HG03108 (cell line): Measurements from ENCODE around the gene TATDN2.
"Not testable (repeated sequence)": the region's sequence is repeated elsewhere in the genome, so short reads cannot be mapped to it uniquely, and the experiment has no call there.

Experiments used
- ATAC-seq: cut with Tn5 transposase; IDR thresholded peaks from one replicate; pipeline ENCODE4 v1.9.1; 2021; ENCODE audit warnings: moderate library complexity; ENCODE audit not compliant: unreplicated experiment

Gene TATDN2

DNA sequence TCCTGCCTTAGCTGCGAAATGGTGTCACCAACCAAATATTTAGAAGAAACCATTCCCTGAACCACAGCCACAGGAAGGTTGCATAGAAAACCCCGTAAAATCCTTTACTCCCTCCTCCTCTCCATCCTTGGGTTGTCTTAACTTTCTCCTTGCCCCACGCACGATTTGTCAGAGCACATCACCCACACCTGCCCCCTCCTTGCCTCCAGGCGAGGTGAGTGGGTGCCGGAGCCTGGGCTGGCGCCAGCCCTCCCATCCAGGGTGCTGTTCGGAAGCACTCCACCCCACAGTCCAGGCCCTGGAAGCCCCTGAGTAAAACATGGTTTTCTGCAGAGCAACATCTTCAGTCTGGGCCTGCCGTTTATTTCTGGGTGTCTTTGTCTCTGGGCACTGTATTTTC lies 40.8 kb downstream of the TATDN2 start:
- no peak for ATAC-seq

DNA sequence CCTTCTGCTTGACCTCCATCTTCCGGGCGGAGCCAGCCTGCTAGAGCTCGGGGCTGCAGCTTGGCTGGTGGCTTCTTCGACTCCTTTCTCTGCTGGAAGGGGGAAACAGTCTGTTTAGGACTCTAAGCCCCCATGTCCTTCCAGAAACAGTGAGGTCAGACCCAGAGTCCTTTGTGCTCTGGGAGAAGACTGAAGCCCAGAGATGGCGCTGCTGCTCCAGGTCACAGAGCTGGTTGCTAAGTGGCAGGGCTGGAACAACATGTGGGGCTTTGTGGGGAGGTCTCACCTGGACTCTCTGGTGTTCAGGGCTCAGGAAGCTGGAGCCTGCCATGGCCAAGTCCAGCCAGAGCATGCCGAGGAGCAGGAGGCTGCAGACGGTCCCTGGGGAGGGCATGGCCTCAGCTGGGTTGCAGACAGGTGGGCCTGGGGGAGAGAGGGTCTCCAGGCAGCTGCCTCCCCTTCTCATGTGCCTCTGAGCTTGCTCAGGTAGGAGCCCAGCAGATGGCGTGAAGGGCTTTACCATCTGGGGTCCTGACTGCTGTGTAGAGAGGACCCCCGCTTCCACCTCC lies 41.6 kb downstream of the TATDN2 start:
- ATAC-seq = no peak

DNA sequence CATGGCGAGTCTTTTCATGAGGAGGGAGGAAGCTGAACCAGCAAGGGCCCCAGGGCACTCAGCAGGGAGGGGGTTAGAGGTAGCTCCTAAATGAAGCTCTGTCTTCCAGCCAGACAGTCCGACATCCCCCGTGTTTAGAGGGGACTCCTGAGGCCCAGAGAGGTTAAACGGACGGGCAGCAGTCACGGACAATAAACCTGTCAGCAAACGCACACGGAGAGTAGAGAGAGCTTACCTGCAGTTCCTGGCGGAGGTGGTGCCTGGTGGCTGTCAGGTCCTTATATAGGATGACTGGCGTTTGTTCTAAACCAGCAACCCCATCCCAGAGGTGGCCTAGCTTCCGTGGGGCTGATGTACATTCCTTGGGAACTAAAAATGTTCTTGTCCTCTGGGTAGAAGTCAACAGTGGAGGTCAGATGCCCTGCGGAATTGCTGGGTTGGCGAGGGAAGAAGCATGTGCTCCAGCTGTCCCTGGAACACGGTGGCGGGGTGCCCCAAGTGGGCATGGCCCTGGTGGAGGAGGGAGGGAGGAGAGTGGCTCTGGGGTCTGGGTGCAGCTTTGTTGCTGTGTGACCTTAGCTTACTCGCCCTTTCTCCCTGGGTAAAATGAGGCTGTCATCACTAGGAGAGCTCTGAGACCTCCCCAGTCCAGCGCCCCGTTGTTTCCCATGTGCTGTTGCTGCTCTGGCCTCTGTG lies 42.4 kb downstream of the TATDN2 start:
- no peak for ATAC-seq

DNA sequence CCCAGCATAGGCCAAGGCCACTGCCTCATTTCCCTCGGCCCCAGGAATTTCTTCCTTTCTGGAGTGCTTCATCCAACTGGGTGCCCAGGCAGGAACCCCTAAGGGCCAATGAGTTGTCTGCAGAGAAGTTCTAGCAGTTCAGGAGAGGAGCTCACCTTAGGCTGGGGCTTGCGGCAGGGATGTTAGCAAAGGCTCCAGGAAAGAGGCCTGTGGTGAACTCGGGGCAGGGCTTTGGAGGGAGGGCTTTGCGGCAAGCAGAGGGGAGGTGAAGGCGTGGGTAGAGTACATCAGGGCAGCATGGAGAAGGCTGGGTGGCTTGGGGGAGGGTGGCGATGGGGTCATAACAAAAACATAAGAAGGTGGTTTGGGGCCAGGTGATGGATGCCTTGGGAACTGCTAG lies 43.4 kb downstream of the TATDN2 start:
- ATAC-seq = no peak

DNA sequence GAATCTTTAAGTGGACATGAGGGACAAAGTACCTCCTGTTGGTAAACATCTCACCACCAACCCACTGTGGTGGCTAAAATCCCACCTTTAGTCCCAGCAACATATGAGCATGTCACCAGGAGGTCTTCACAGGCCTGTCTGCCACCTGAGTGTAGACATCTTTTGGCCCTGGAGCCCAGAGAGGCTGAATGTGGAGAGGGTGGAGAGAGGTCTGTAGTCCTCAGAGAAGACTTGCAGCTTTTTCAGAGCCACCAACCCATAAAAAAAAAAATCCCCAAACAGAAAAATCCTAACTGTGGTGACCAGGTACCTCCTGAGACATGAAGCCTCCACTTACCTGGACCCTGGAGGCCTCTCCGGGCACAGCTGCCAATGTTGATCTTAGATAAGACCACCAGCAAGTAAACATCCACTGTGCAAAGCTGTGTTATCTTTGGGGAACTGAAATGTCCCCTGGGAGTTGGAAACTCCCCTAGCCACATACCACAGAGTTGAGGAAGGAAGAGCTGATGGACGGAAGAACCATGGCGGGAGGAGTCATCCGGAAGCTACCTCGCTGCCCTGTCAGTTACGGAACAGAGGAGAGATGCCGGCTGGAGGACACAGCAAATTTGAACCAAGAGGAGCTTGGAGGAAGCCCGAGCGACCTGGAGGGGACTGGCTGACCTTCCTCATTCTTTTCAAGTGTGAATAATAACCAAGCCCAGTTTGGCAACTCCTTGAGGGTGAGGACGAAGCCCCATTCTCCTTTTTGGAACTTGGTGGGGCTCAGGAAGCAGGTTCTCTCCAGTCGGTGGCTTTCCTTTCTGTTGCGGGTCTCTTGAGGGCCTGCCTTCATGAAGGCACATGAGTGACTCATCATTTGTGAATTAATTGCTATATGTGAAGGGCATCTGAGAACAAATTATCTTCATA lies 44.5 kb downstream of the TATDN2 start, which contains the start of gene GHRL:
Gene GHRL, minus strand, starts transcription at position 443 of the 915 bp plus-strand sequence. CDS start 2,767 bp downstream, outside the sequence.
- ATAC-seq = peak; percentile 65

DNA sequence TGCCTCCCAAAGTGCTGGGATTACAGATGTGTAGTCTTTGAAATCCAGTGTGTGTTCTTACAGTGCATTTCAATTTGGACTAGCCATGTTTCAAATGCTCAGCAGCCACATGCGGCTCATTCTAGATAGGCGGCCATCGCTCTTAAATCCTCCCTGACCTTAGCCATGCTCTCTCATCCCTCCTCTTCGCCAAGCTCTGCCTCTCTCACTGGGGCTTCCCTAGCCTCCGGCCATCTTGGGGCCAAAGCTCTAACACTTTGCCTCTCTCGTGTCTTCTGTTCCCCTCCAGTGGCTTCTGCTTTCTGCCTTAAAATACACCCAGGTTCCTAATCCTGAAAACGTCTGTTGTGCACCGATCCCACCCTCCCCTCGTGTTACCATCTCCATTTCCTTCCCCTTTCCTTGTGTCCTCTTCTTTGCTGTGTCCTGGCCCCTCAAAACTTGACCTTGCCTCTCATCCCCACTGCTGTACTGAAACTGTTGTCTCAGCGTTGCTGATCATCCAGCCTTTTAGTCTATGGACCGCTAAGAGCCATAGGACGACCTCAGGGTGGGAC lies 45.8 kb downstream of the TATDN2 start:
- no peak for ATAC-seq

DNA sequence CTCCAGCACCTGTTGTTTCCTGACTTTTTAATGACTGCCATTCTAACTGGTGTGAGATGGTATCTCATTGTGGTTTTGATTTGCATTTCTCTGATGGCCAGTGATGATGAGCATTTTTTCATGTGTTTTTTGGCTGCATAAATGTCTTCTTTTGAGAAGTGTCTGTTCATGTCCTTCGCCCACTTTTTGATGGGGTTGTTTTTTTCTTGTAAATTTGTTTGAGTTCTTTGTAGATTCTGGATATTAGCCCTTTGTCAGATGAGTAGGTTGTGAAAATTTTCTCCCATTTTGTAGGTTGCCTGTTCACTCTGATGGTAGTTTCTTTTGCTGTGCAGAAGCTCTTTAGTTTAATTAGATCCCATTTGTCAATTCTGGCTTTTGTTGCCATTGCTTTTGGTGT lies 49.8 kb downstream of the TATDN2 start:
- ATAC-seq = not testable (repeated sequence)

DNA sequence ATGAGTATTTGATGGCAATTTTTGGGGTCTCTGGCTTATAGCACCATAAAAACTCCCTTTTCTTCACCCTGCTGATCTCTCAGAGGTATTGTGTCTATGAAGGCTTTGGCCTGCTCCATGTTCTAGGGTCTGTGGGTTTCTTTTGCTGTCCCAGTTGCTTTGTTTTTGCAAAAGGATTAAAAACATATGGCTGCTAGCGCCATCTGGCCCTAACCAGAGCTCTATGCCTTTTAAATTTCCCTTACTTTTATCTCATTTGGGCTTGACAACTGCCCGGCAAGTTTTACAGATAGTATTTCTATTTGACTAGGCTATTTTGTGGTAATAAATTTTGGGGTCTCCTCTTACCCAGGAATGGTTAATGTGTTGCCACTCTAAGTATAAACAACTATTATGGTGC lies 50.9 kb downstream of the TATDN2 start:
- no peak for ATAC-seq

DNA sequence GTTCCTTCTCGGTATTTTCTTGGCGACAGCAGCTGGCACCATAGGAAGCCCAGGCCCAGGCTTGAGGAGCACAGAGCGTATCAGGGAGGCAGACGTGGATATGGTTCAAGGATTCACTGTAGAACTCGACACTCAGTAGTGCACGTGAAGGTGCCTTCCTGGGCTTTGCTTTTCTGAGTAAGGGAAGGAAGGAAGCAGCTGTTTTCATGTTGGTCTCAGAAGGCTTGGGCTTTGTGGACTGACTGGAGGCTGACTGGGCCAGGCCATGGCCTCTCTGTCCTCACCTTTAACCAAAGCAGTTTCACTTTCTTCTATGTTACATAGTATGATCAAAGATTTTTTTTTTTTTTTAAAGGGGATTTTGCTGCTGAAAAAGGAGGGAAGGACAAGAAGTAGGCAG lies 51.4 kb downstream of the TATDN2 start:
- peak; percentile 52 for ATAC-seq

DNA sequence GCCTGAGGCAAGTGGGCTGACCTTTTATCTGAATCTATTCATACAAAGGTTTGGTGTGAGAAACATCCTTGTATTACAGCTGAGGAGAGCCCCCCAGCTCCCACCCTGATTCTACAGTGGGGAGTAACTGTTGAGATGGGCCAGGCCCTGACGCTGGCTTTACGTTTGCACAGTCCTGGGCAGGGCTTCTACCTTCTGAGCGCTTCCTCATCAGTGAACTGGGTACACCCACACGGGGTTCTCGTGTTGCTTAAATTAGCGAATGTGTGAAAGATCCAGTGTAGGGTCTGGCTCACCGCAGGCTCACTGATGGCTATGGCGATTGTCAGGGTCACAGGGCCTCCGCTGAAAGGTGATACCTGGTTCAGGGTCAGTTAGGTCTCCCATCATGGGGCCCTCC lies 51.8 kb downstream of the TATDN2 start:
- ATAC-seq = no peak

DNA sequence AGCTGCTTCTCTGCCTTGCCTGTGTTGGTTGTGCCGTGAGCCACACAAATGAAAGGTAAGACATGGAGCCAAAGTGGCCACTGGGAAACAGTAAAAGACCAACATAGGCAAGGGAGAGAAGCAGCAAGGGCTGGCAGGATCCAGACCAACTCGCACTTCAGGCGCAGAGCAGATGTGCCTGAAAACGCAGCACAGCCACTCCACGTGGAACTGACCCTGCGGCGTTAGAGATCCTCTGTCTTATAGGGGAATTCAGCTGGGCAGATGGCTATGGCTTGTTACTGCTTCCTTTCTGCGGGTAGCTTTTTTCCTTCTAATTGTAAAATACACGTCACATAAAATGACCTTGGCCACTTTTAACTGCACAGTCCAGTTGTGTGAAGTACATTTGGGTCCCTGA lies 54.8 kb downstream of the TATDN2 start:
- ATAC-seq = no peak

DNA sequence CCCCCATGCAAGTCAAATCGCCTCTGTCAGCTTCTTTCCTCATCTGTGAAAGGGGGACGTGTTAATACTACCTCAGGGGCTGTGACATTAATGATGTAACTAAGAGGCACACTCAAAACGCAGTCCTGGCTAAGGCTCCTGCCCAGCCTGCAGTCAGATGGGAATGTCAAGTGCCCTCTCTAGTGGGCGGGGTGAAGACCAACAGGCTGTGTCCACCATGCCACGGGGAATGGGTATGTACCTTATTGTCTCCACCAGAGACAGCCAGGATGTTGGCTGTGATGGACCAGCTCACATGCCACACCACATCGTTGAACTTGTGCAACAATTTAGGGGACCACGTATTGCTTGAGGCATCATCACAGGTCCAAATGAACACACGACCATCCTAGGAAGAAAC lies 55.5 kb downstream of the TATDN2 start:
- no peak for ATAC-seq

DNA sequence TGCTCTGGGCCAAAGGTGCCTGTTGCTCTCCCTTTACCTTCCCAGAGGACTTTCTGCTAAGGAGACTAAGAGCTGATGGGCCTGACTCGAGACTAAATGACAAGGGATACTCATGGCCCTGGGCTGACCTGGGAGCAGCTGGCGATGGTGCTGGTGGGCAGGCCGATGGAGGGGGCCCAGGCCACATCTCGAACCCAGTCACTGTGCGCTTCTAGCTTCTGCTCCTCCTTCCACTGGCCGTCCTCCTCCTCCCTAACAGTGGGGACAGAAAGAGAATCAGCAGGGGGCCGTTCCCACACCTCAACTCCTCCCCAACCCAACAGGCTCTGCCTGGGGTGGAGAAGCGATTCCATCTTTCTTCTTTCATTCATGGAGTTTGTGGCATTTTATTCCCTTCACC lies 56.6 kb downstream of the TATDN2 start:
- no peak for ATAC-seq

DNA sequence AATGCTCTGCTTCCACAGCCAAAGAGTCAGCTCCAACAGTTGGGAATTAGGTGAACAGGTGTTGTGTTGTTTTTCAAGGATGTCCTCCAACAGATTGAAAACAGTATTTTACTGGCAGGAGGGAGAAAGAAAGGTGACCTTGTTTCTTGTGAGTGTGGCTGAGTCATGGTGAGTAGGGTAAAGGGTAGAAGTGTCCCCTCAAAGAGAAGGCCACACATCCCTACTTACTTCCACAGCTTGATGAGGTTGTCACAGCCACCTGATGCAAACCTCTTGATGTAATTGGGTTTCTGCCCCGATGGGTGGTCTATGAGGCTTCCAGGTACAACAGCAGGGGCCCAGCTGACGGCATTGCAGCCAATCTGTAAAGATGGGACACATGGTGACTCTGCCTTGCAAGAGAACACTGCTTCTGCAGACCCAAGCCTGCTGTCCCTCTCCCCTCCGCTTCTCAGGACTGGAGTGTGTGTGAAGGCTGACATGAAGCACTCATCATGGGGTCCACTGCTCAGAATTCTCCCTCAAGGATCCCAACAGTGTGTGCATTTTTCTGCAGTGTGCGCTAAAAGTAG lies 57.2 kb downstream of the TATDN2 start:
- ATAC-seq = no peak

DNA sequence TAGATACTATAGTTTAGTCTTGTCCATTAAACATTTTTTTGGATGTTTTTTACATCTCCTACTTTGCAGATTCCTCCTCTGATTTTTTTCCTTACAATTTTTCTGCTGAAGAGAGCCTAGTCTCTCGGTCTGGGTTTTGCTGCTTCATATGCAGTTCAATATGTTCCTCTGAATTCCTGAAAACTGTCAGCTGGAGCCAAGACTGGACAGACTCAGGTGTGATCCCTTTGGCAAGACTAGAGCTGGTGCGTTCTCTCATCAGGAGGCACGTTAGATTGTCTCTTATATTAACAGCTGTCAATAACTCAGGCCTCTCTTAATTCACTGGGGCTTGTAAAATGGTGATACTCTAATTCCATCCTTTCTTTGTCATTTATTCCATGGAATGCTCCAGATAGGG lies 57.9 kb downstream of the TATDN2 start:
- no peak for ATAC-seq

DNA sequence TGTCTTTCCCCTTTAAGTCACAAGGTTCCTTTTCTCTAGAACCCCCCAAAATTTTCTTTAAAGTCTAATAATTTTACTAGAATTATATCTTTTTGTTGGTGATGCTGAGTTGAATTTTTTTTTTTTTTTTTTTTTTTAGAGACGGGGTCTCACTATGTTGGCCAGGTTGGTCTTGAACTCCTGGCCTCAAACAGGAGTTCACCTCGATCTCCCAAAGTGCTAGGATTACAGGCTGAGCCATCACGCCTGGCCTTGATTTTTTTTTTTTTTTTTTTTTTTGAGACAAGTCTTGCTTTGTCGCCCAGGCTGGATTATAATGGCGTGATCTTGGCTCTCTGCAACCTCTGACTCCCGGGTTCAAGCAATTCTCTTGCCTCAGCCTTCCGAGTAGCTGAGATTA lies 60.4 kb downstream of the TATDN2 start:
- ATAC-seq = no peak

DNA sequence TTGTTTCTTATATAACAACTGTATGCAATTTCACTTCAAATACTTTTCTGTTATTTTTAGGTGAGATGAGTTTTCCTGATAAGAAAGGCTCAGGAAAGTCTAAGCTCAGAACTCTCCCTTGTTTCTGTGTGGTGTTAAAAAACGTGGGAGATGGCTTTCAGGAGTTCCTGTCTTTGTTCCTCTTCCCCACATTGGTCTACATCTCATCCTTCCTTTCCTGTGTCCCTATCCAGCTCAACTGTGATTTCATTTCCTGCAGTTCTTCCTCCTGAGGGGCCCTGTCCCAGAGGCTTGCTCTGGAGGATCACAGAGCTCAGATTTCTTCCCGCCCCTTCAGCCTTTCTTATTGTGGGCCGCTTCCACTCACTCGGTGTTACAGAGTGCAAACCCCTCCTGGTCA lies 61.5 kb downstream of the TATDN2 start:
- no peak for ATAC-seq

DNA sequence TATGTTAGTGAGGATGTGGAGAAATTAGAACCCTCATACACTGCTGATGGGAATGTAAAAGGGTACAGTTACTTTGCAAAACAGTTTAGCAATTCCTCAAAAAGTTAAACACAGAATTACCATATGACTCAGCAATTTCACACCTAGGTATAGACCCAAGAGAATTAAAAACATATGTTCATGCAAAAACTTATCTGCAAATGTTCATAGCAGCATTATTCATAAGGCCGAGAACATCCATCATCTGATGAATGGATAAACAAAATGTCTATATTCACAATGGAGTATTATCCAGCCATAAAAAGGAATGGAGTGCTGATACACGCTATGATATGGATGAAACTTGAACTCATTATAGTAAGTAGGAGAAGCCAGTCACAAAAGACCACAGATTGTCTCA lies 62.3 kb downstream of the TATDN2 start:
- no peak for ATAC-seq

DNA sequence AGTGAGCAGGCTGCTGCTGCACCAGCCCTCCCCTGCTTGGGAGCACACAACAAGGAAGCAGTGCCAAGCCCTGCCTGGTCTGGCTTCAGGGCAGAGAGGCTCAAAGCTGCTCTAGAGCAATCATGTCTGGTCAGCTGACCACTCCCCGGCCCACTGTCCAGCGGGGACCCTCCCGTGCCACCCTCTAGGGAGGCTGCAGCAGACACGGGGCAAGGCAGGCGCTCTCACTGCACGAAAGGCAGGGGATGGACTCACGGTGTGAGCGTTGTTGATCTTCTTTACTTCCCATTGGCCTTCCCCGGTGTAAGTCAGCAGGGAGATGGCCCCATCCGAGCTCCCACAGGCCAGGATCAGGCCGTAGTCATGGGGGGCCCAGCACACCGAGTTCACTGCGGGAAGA lies 63.5 kb downstream of the TATDN2 start:
- ATAC-seq = no peak

DNA sequence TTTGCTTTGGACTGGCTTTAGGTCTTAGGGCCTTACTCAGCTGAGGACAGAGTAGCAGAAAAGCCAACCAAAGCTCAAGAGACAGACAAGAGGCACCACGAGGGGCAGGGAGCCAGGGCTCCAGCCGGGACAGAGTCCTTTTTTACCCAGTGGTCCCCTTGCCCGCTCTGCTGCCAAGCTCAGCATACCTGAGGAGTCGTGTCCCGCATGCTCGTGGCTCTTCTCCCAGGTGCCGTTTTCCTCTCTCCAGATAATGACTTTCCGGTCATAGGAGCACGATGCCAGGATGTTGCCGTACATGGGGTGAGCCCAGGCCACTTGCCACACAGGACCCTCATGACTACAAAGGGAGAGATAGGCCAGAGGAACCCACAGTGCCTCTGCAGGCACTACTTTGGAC lies 64.1 kb downstream of the TATDN2 start:
- ATAC-seq = no peak

DNA sequence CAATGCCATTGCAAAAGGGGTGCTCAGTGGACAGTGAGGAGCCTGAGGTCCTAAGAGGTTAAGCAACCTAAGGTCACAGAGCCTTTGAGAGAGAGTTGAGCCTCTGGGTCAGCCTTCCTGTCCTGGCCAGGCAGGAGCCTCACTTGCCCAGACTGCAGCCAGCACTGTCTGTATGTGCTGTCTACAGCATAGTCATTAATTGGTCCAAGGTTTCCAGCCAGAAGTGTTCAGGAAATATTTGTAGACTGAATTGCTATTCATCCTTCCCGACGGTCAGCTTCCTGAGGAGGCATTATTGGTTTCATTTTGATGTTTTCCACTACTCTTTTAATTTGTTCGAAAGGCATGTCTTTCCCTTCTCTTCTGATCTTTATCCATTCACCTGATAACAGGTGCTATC lies 64.6 kb downstream of the TATDN2 start:
- ATAC-seq = no peak
